GM18505 (cell line): ENCODE data around the gene STK40.

Source experiments
- ATAC-seq: cut with Tn5 transposase; IDR thresholded peaks from one replicate; pipeline ENCODE4 v1.9.1; 2021; ENCODE audit not compliant: unreplicated experiment
- POLR2A ChIP-seq: IDR thresholded peaks from 4 replicates; pipeline ENCODE4 v1.6.1; 2011; ENCODE audit warnings: borderline replicate concordance; ENCODE audit not compliant: insufficient read depth, insufficient read length; ENCODE audit errors: extremely low read depth

The STK40 gene

GRCh38 chr1:36339615-36340014 is 46.1 kb downstream of the STK40 start:
- TF ChIP-seq POLR2A: no peak
- no peak for ATAC-seq

- TF ChIP-seq POLR2A: no peak
- ATAC-seq: no peak
Observed at GRCh38 chr1:36339215-36339614, 46.5 kb downstream of the STK40 start.

GRCh38 chr1:36337830-36338229 is 47.9 kb downstream of the STK40 start:
- no peak for TF ChIP-seq POLR2A

GRCh38 chr1:36330940-36331339 is 54.8 kb downstream of the STK40 start:
- TF ChIP-seq POLR2A: no peak

More at GRCh38 chr1:36337830-36338229, 47.9 kb downstream of the STK40 start:
- ATAC-seq: no peak

GRCh38 chr1:36329817-36330216 is 55.9 kb downstream of the STK40 start:
- no peak for ATAC-seq
- TF ChIP-seq POLR2A: no peak

More at GRCh38 chr1:36330940-36331339, 54.8 kb downstream of the STK40 start:
- ATAC-seq: no peak

GRCh38 chr1:36328713-36329112 is 57.0 kb downstream of the STK40 start:
- no peak for ATAC-seq
- TF ChIP-seq POLR2A: no peak

- ATAC-seq: no peak
- TF ChIP-seq POLR2A: no peak
Observed at GRCh38 chr1:36328088-36328480, 57.6 kb downstream of the STK40 start.

GRCh38 chr1:36327421-36328087 is 58.2 kb downstream of the STK40 start:
- no peak for ATAC-seq
- TF ChIP-seq POLR2A: no peak

- no peak for TF ChIP-seq POLR2A
- no peak for ATAC-seq
Observed at GRCh38 chr1:36326499-36326898, 59.2 kb downstream of the STK40 start.

- no peak for ATAC-seq
- no peak for TF ChIP-seq POLR2A
Observed at GRCh38 chr1:36324353-36324703, 61.4 kb downstream of the STK40 start.

GRCh38 chr1:36323636-36324352 is 61.9 kb downstream of the STK40 start, which contains the start of gene EVA1B:
Gene EVA1B, minus strand, starts transcription at chr1:36323645. Its CDS starts 608 bp downstream, at chr1:36323037.
- ATAC-seq: no peak
- peak; percentile 9 for TF ChIP-seq POLR2A

GRCh38 chr1:36322786-36323635 is 62.7 kb downstream of the STK40 start:
- ATAC-seq: no peak
- TF ChIP-seq POLR2A: no peak

GRCh38 chr1:36322041-36322785 is 63.5 kb downstream of the STK40 start:
- ATAC-seq: no peak
- no peak for TF ChIP-seq POLR2A

GRCh38 chr1:36321119-36321951 is 64.4 kb downstream of the STK40 start:
- no peak for ATAC-seq
- TF ChIP-seq POLR2A: no peak
